ENCODE data around the gene C1QC. TPM values are rescaled to one million over a fixed set of nuclear protein-coding genes. Genes with fewer than 3 reads are reported as not detected.

C1QC gene
- total and polyA plus RNA-seq, 2 donors (not counting 1 experiment from before 2014, with no cell fraction given) = not detected

- DNase-seq (no peak), ATAC-seq (ENCODE audit: low read depth) (no peak)
- Histone ChIP-seq H2AFZ (ENCODE audit: insufficient read depth, low read depth, low read length, poor library complexity, severe bottlenecking) (no peak overlapping the region), H3K79me2 (ENCODE audit: control insufficient read depth, insufficient read depth, low read length) (no peaks in the 10 kb centered on the region), H3K4me1 (ENCODE audit: control insufficient read depth in 2 of 2, insufficient read depth in 2 of 2, low read length in 2 of 2) (no peaks in the 10 kb centered on the region), H3K4me3 (ENCODE audit: control extremely low read depth in 1 of 5, extremely low read depth in 1 of 5, insufficient read depth in 1 of 5, low read depth in 2 of 5, low read length in 4 of 5) (no peak overlapping the region), H3K9me3 (ENCODE audit: control extremely low read depth in 1 of 3, control insufficient read depth in 2 of 3, insufficient read depth in 1 of 3, low read length in 2 of 3) (no peaks in the 10 kb centered on the region), H3K27ac (ENCODE audit: low read length in 2 of 2) (no peak overlapping the region), H3K4me2 (replicated peaks; ENCODE audit: low read depth, low read length, poor library complexity, severe bottlenecking) (no peak overlapping the region), H3K27me3 (replicated peaks in 1 of 4; ENCODE audit: control extremely low read depth in 1 of 4, control insufficient read depth in 3 of 4, insufficient read depth in 4 of 4, low read length in 3 of 4) (peaks cover 0 to 3% (median 0%) of the 10 kb centered on the region in 4 experiments), H3K9ac (ENCODE audit: low read length) (no peak overlapping the region), H3K36me3 (replicated peaks in 1 of 2; ENCODE audit: control extremely low read depth in 1 of 2, control insufficient read depth in 1 of 2, extremely low read depth in 1 of 2, insufficient read depth in 2 of 2, low read length in 1 of 2) (no peaks in the 10 kb centered on the region), H4K20me1 (ENCODE audit: control insufficient read depth, insufficient read depth, low read length, poor library complexity, severe bottlenecking) (no peaks in the 10 kb centered on the region)
- TF ChIP-seq CTCF (IDR thresholded peaks at IDR 0.05) = no peak
- no peak for TF ChIP-seq EZH2 (IDR thresholded peaks at IDR 0.05; ENCODE audit: borderline replicate concordance, insufficient read depth, low read depth, low read length, poor library complexity, severe bottlenecking)
- Mint-ChIP-seq H3K9me3 (ENCODE audit: insufficient read depth) (no peaks in the 10 kb centered on the region), H3K4me3 (no peak overlapping the region), H3K4me1 (no peaks in the 10 kb centered on the region), H3K27me3 (peaks cover 31% of the 10 kb centered on the region), H3K27ac (no peak overlapping the region)
- ChIA-PET POLR2A (no interaction called here), CTCF (interaction anchor here (1.4 kb wide), 1 partner anchor 45 kb away, joined by 3 read pairs; no protein-coding TSS in a partner anchor)
- 83% methylated on average over 1 of the region's 2 CpGs for WGBS (ENCODE audit: insufficient coverage)
- intact Hi-C loops (cut with micrococcal nuclease) = no loop called here
These were observed 43.8 kb downstream of the C1QC start for GRCh38 chr1:22687191-22687590.

GRCh38 chr1:22688466-22688865, 45.0 kb downstream of the C1QC start:
- TF ChIP-seq CTCF (IDR thresholded peaks at IDR 0.05) (no peak), EZH2 (IDR thresholded peaks at IDR 0.05; ENCODE audit: borderline replicate concordance, insufficient read depth, low read depth, low read length, poor library complexity, severe bottlenecking) (no peak)
- Mint-ChIP-seq H3K27ac (no peak overlapping the region), H3K4me3 (no peak overlapping the region), H3K27me3 (peaks cover 30% of the 10 kb centered on the region), H3K9me3 (ENCODE audit: insufficient read depth) (no peaks in the 10 kb centered on the region), H3K4me1 (no peaks in the 10 kb centered on the region)
- no peaks in the 10 kb centered on the region for H3K9me3 ChIP-seq (ENCODE audit: control extremely low read depth in 1 of 3, control insufficient read depth in 2 of 3, insufficient read depth in 1 of 3, low read length in 2 of 3)
- no peak overlapping the region for H3K27ac ChIP-seq (ENCODE audit: low read length in 2 of 2)
- no peaks in the 10 kb centered on the region for H4K20me1 ChIP-seq (ENCODE audit: control insufficient read depth, insufficient read depth, low read length, poor library complexity, severe bottlenecking)
- no peaks in the 10 kb centered on the region for H3K36me3 ChIP-seq (replicated peaks in 1 of 2; ENCODE audit: control extremely low read depth in 1 of 2, control insufficient read depth in 1 of 2, extremely low read depth in 1 of 2, insufficient read depth in 2 of 2, low read length in 1 of 2)
- no peaks in the 10 kb centered on the region for H3K4me1 ChIP-seq (ENCODE audit: control insufficient read depth in 2 of 2, insufficient read depth in 2 of 2, low read length in 2 of 2)
- no peak overlapping the region for H3K4me3 ChIP-seq (ENCODE audit: control extremely low read depth in 1 of 5, extremely low read depth in 1 of 5, insufficient read depth in 1 of 5, low read depth in 2 of 5, low read length in 4 of 5)
- DNase-seq (no peak), ATAC-seq (ENCODE audit: low read depth) (no peak)
- H3K9ac ChIP-seq (ENCODE audit: low read length) = no peak overlapping the region
- intact Hi-C loops (cut with micrococcal nuclease) = no loop called here
- ChIA-PET CTCF (interaction anchor here (1.1 kb wide), 1 partner anchor 17 kb away, joined by 4 read pairs; no protein-coding TSS in a partner anchor), POLR2A (no interaction called here)
- no peak overlapping the region for H2AFZ ChIP-seq (ENCODE audit: insufficient read depth, low read depth, low read length, poor library complexity, severe bottlenecking)
- H3K79me2 ChIP-seq (ENCODE audit: control insufficient read depth, insufficient read depth, low read length) = no peaks in the 10 kb centered on the region
- H3K4me2 ChIP-seq (replicated peaks; ENCODE audit: low read depth, low read length, poor library complexity, severe bottlenecking) = no peak overlapping the region
- peaks cover 0 to 3% (median 0%) of the 10 kb centered on the region in 4 experiments for H3K27me3 ChIP-seq (replicated peaks in 1 of 4; ENCODE audit: control extremely low read depth in 1 of 4, control insufficient read depth in 3 of 4, insufficient read depth in 4 of 4, low read length in 3 of 4)

All from B cell (primary cell).